ENCODE results near the gene EGLN3. TPM values are rescaled to one million over a fixed set of nuclear protein-coding genes. Genes with fewer than 3 reads are reported as not detected.

Gene EGLN3
- total and polyA plus RNA-seq, 4 donors, result 1.3 to 2.3 (median 1.5) TPM

DNA sequence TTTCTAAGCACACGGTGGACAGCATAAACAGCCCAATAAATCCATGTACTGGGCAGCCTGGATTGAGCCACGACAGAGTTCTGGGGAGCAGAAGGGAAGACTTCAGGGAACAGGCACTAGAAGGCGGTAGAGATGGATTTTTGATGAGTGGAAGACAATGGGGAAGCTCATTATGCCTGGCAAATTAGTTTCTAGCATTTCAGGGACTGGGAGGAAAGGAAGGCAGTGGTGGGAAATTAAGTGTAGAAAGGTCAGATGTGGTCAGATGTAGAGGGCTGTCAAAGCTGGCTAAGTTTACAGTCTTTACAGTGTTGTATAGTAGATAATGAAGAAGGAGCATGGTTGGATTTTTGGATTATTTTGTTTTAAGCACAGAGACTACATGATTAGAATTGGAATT is 9.2 kb downstream of the EGLN3 start:
- Histone ChIP-seq H3K27me3 (ENCODE audit: control insufficient read depth in 4 of 4, insufficient read depth in 4 of 4, low read length in 3 of 4) (no peaks in the 10 kb centered on the region), H3K9me3 (ENCODE audit: control insufficient read depth in 4 of 4, low read length in 3 of 4) (no peaks in the 10 kb centered on the region), H3K9ac (ENCODE audit: low read depth in 1 of 2, low read length in 2 of 2) (no peak overlapping the region), H3K4me3 (ENCODE audit: low read depth in 1 of 3, low read length in 3 of 3) (no peak overlapping the region), H3K4me1 (ENCODE audit: control insufficient read depth in 4 of 4, insufficient read depth in 4 of 4, low read length in 3 of 4) (no peaks in the 10 kb centered on the region), H3K36me3 (ENCODE audit: control insufficient read depth in 4 of 4, insufficient read depth in 3 of 4, low read depth in 1 of 4, low read length in 3 of 4) (no peaks in the 10 kb centered on the region), H3K27ac (ENCODE audit: low read depth in 1 of 2, low read length in 2 of 2) (no peak overlapping the region)
- WGBS, result 75% methylated on average over 3 of the region's 3 CpGs
- no peak for TF ChIP-seq FOXA2 (IDR thresholded peaks at IDR 0.05)
- TF ChIP-seq RXRA (IDR thresholded peaks at IDR 0.05), result no peak
- no peak for TF ChIP-seq CTCF (IDR thresholded peaks at IDR 0.05; ENCODE audit: low read depth, low read length, missing input control)
- no peak for TF ChIP-seq NR2F2 (IDR thresholded peaks at IDR 0.05)
- no peak for TF ChIP-seq REST (IDR thresholded peaks at IDR 0.05)
- TF ChIP-seq YY1 (IDR thresholded peaks at IDR 0.05), result no peak
- no peak for TF ChIP-seq TAF1 (conservative IDR thresholded peaks at IDR 0.05)
- TF ChIP-seq ATF3 (IDR thresholded peaks at IDR 0.05), result no peak
- no peak for TF ChIP-seq JUND (IDR thresholded peaks at IDR 0.05)
- no peak for TF ChIP-seq GABPA (IDR thresholded peaks at IDR 0.05 in 1 of 2, conservative IDR thresholded peaks at IDR 0.05 in 1 of 2)
- no peak for TF ChIP-seq MAX (IDR thresholded peaks at IDR 0.05)
- no peak for TF ChIP-seq SP1 (IDR thresholded peaks at IDR 0.05)
- DNase-seq (ENCODE audit: low spot score), result no peak

GRCh38 chr14:33940561-33941011 is 10.3 kb downstream of the EGLN3 start:
- Histone ChIP-seq H3K27me3 (ENCODE audit: control insufficient read depth in 4 of 4, insufficient read depth in 4 of 4, low read length in 3 of 4) (no peaks in the 10 kb centered on the region), H3K9ac (ENCODE audit: low read depth in 1 of 2, low read length in 2 of 2) (no peak overlapping the region), H3K4me3 (ENCODE audit: low read depth in 1 of 3, low read length in 3 of 3) (no peak overlapping the region), H3K9me3 (ENCODE audit: control insufficient read depth in 4 of 4, low read length in 3 of 4) (no peaks in the 10 kb centered on the region), H3K27ac (ENCODE audit: low read depth in 1 of 2, low read length in 2 of 2) (no peak overlapping the region), H3K36me3 (ENCODE audit: control insufficient read depth in 4 of 4, insufficient read depth in 3 of 4, low read depth in 1 of 4, low read length in 3 of 4) (no peaks in the 10 kb centered on the region), H3K4me1 (ENCODE audit: control insufficient read depth in 4 of 4, insufficient read depth in 4 of 4, low read length in 3 of 4) (no peaks in the 10 kb centered on the region)
- WGBS, result 69% methylated on average over 5 of the region's 5 CpGs
- no peak for DNase-seq (ENCODE audit: low spot score)
- TF ChIP-seq NR2F2 (IDR thresholded peaks at IDR 0.05) (no peak), JUND (IDR thresholded peaks at IDR 0.05) (no peak), MAX (IDR thresholded peaks at IDR 0.05) (no peak), EGR1 (IDR thresholded peaks at IDR 0.05; ENCODE audit: low read depth in 2 of 2) (no peak), GABPA (IDR thresholded peaks at IDR 0.05 in 1 of 2, conservative IDR thresholded peaks at IDR 0.05 in 1 of 2) (no peak), RXRA (IDR thresholded peaks at IDR 0.05) (no peak), RAD21 (IDR thresholded peaks at IDR 0.05) (no peak), TAF1 (conservative IDR thresholded peaks at IDR 0.05) (no peak), FOXA1 (IDR thresholded peaks at IDR 0.05) (no peak), ATF3 (IDR thresholded peaks at IDR 0.05) (no peak), HNF4G (IDR thresholded peaks at IDR 0.05) (no peak), FOXA2 (IDR thresholded peaks at IDR 0.05) (no peak), ZBTB33 (IDR thresholded peaks at IDR 0.05) (no peak), SP1 (IDR thresholded peaks at IDR 0.05) (no peak), REST (IDR thresholded peaks at IDR 0.05) (no peak), HNF4A (conservative IDR thresholded peaks at IDR 0.05) (no peak)

Data from liver (tissue), 9 donors.